SU-DHL-6 (cell line): ENCODE data around the gene NHS.

ENCODE experiments used
- H2AFZ ChIP-seq: fragments of 200-600 bp; sonication (generic); 2 replicates; pipeline ENCODE4 v1.6.1; 2014; ENCODE audit warnings: low read depth, mild to moderate bottlenecking, moderate library complexity, mixed read lengths, antibody characterized with exemption, low read length; ENCODE audit not compliant: severe bottlenecking
- H3F3A ChIP-seq: fragments of 200-600 bp; shearing (Covaris generic); 2 replicates; pipeline ENCODE4 v1.6.0; 2016; ENCODE audit warnings: antibody characterized with exemption, mild to moderate bottlenecking; ENCODE audit not compliant: insufficient read depth
- H3K27ac ChIP-seq: fragments of 200-600 bp; sonication (generic); 2 replicates; pipeline ENCODE4 v1.5.1; 2016; ENCODE audit warnings: low read depth, mild to moderate bottlenecking, low read length, moderate library complexity, mixed read lengths
- H3K27me3 ChIP-seq: fragments of 200-600 bp; sonication (generic), shearing (Covaris generic); 2 replicates; pipeline ENCODE4 v1.6.0; 2014; ENCODE audit warnings: mild to moderate bottlenecking, low read length
- H3K36me3 ChIP-seq: fragments of 200-600 bp; sonication (generic); 2 replicates; pipeline ENCODE4 v1.6.1; 2014; ENCODE audit warnings: mild to moderate bottlenecking, low read length, mixed read lengths
- H3K4me2 ChIP-seq: fragments of 300-600, 200-600 bp; shearing (Covaris generic), sonication (generic); 2 replicates; pipeline ENCODE4 v1.6.0; 2014; ENCODE audit warnings: low read length, low read depth, mild to moderate bottlenecking; ENCODE audit not compliant: poor library complexity, severe bottlenecking
- H3K4me3 ChIP-seq: fragments of 200-600 bp; sonication (generic); 2 replicates; pipeline ENCODE4 v1.5.1; 2014; ENCODE audit warnings: antibody characterized with exemption, low read length, mild to moderate bottlenecking, mixed read lengths; ENCODE audit not compliant: insufficient read depth, poor library complexity, severe bottlenecking
- H3K79me2 ChIP-seq: fragments of 200-600 bp; sonication (generic); 2 replicates; pipeline ENCODE4 v1.6.1; 2014; ENCODE audit warnings: mild to moderate bottlenecking, low read length, moderate library complexity; ENCODE audit not compliant: insufficient read depth
- H3K9ac ChIP-seq: fragments of 200-600 bp; sonication (generic); 2 replicates; pipeline ENCODE4 v1.7.0; 2014; ENCODE audit warnings: mild to moderate bottlenecking, low read length
- H3K9me2 ChIP-seq: fragments of 200-600 bp; sonication (generic); replicated peaks from 2 replicates; pipeline ENCODE4 v1.6.1; 2014; ENCODE audit warnings: low read length; ENCODE audit not compliant: insufficient read depth
- H3K9me3 ChIP-seq: fragments of 200-600 bp; sonication (generic); 2 replicates; pipeline ENCODE4 v1.6.1; 2014; ENCODE audit warnings: low read length, mixed read lengths; ENCODE audit not compliant: insufficient read depth
- H4K20me1 ChIP-seq: fragments of 200-600 bp; sonication (generic); 2 replicates; pipeline ENCODE4 v1.6.1; 2014; ENCODE audit warnings: low read depth, mild to moderate bottlenecking, antibody characterized with exemption, low read length, moderate library complexity, mixed read lengths
- CTCF ChIP-seq: fragments of 200-600 bp; sonication (generic); IDR thresholded peaks from one replicate; pipeline ENCODE4 v1.5.1; 2017; ENCODE audit warnings: antibody characterized with exemption, mild to moderate bottlenecking, low read length, moderate library complexity; ENCODE audit not compliant: insufficient read depth, poor library complexity, severe bottlenecking
- EZH2phosphoT487 ChIP-seq: fragments of 200-600 bp; sonication (generic), shearing (Covaris generic); conservative IDR thresholded peaks from 2 replicates; pipeline ENCODE4 v1.6.1; 2018; ENCODE audit warnings: mild to moderate bottlenecking, antibody characterized with exemption, low read length, moderate library complexity, mixed read lengths

The NHS gene

GRCh38 chrX:17546356-17546755 is 171.4 kb downstream of the NHS start:
- H3K4me2 ChIP-seq: no peak overlapping the region
- H2AFZ ChIP-seq: no peak overlapping the region
- TF ChIP-seq CTCF (no peak), EZH2phosphoT487 (no peak)
- no peaks in the 10 kb centered on the region for H3K79me2 ChIP-seq
- no peak overlapping the region for H3K4me3 ChIP-seq
- H3K27me3 ChIP-seq: no peaks in the 10 kb centered on the region
- no peaks in the 10 kb centered on the region for H3K36me3 ChIP-seq
- no peaks in the 10 kb centered on the region for H3F3A ChIP-seq
- H3K27ac ChIP-seq: no peak overlapping the region
- H3K9me3 ChIP-seq: no peaks in the 10 kb centered on the region
- H4K20me1 ChIP-seq: no peaks in the 10 kb centered on the region
- no peaks in the 10 kb centered on the region for H3K9me2 ChIP-seq
- H3K9ac ChIP-seq: no peak overlapping the region

GRCh38 chrX:17547658-17548057 is 172.7 kb downstream of the NHS start:
- H3F3A ChIP-seq: no peaks in the 10 kb centered on the region
- no peak overlapping the region for H3K27ac ChIP-seq
- no peaks in the 10 kb centered on the region for H3K9me3 ChIP-seq
- H3K4me3 ChIP-seq: no peak overlapping the region
- no peak overlapping the region for H3K4me2 ChIP-seq
- no peaks in the 10 kb centered on the region for H4K20me1 ChIP-seq
- no peaks in the 10 kb centered on the region for H3K79me2 ChIP-seq
- no peaks in the 10 kb centered on the region for H3K9me2 ChIP-seq
- H3K36me3 ChIP-seq: no peaks in the 10 kb centered on the region
- H3K27me3 ChIP-seq: no peaks in the 10 kb centered on the region
- no peak overlapping the region for H2AFZ ChIP-seq
- TF ChIP-seq EZH2phosphoT487 (no peak), CTCF (no peak)
- H3K9ac ChIP-seq: no peak overlapping the region

- no peaks in the 10 kb centered on the region for H3K27me3 ChIP-seq
- H3K9me3 ChIP-seq: no peaks in the 10 kb centered on the region
- no peak overlapping the region for H2AFZ ChIP-seq
- no peaks in the 10 kb centered on the region for H3F3A ChIP-seq
- H4K20me1 ChIP-seq: no peaks in the 10 kb centered on the region
- H3K4me3 ChIP-seq: no peak overlapping the region
- H3K36me3 ChIP-seq: no peaks in the 10 kb centered on the region
- no peaks in the 10 kb centered on the region for H3K9me2 ChIP-seq
- H3K79me2 ChIP-seq: no peaks in the 10 kb centered on the region
- TF ChIP-seq CTCF (no peak), EZH2phosphoT487 (no peak)
- H3K4me2 ChIP-seq: no peak overlapping the region
- H3K27ac ChIP-seq: no peak overlapping the region
- no peak overlapping the region for H3K9ac ChIP-seq
Measured at GRCh38 chrX:17549107-17549651, 174.2 kb downstream of the NHS start.
